Jurkat, Clone E6-1 (cell line): ENCODE measurements around the gene ANO2.

Source experiments
- DNase-seq: peaks from one replicate; pipeline ENCODE4 v3.0.0-alpha.2; 2011; ENCODE audit warnings: low read depth, low spot score
- H3K4me3 ChIP-seq: 2 replicates; pipeline ENCODE4 v1.5.1; 2011; ENCODE audit warnings: mild to moderate bottlenecking, low read length, control low read depth, moderate library complexity

ANO2 gene

DNA sequence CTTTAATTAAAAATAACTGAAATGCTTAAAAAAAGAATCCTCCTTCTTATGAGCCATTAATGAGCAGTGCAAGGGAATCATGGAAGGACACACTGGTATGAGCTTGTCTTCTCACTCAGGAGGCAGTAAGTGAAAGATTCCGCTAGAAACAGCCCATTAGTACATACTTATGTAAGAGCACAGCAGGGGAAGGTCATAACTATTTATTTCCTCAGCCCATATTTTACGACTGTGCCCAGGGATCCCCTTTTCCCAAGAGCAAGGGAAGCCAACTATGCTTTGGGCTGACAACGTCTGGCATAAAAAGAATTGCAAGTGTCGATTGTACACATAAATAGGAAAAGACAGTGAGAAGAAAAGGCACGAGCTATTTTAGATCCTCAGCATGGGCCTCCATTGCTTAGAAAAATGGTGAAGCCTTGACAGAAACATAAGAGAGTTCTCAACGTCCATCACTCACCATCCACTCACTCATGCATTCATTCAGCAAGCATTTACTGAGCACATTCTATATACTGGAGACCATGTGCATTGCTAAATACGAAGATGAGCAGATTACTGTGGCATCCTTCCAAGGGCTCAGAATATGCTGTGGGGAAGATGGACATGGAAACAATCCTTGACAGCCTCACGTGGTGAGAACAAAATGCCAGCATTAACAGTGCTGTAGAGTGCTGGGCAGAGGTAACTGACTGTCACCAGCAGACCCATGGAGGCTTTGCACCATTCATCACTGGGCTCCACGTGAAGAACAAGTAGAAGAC, 360.5 kb downstream of the ANO2 start:
- H3K4me3 ChIP-seq, result no peak overlapping the region
- no peak for DNase-seq

DNA sequence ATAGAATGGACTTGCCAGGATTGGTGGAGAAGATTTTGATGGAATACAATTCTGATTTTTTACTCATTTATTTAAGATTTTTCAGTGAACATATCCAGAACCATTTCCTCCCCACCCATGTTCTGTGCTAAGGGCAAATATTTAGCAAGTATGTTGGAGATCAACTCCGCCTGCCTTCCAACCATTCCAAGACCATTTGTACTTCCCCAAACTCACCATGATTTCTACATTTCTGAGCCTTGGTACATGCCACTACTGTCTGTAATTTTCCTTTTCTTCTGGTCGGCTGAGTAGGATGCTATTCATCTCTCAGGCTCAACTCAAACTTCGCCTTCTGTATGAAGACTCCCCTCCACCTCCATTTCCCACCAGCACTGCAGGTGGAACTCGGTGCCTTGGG, 362.5 kb downstream of the ANO2 start:
- no peak overlapping the region for H3K4me3 ChIP-seq
- DNase-seq, result no peak

DNA sequence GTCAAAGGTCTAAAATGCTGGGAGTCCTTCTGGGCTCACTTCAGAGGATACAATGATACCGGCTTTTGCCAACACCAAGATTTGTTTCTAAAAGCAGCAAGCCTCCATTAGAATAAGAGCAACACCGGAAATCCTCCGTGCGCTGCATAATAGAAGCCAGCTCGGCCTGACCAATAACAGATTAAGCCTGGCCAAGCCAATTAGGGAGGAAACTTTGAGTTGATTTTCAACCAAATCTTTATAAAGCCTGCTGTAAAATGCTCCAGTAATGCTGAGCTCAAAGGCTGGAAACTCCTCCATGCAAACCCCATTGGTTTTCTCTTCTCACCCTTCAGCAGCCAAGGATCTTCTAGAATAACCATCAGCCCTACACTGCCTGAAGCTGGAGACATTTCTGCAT, 363.0 kb downstream of the ANO2 start:
- no peak overlapping the region for H3K4me3 ChIP-seq
- DNase-seq, result no peak

DNA sequence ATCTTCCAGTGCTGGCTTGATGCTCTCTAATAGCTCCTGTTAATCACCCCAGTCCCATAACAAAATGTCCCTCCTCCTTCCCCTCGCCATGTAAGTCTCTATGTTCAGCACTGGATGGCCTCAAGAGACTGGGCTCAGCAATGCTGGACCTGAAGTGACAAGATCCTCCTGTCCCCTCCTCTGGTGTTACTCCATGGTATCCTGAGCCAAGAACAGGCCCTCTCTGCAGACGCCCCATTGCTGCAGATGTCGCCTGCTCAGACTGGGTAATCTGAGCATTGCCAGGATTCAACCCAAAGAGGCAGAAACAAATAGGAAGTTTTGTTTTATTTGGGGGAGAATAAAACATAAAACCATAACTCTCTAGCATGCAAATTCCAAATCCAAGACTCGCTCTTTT, 363.4 kb downstream of the ANO2 start:
- DNase-seq, result no peak
- H3K4me3 ChIP-seq, result no peak overlapping the region

DNA sequence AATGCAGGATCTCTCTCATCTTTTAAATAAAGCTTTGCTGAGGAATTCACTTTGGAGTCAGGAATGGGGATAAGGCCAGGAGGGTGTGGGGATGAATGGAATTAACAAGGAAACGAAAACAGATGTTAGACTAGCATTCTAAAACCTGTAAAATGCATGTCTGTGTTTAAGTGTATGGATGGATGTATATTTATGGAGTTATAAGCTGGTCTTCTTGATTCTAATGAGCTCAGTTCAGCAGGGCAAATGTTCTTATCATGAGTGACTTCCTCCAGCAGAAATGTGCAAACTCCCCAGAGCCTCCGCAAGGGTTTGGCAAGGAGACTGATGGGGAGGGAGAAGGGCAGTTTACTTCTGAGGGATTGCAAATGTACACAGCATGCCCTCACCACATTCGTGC, 364.0 kb downstream of the ANO2 start:
- DNase-seq, result no peak

DNA sequence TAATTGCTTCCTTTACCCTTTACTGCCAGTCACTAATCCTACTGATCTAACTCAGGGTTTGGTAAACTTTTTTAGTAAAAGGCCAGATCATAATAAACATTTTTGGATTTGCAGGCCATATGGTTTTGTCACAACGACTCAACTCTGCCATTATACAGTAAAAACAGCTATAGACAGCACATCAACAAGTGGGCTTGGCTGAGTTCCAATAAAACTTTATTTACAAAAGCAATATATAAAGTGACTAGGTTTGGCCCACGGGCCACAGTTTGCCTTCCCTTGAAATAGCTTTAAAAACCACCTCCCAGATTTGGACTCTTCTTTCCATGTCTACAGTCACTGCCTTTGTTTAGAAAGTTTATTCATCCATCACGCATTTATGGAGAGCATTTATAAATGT, 366.3 kb downstream of the ANO2 start:
- H3K4me3 ChIP-seq, result no peak overlapping the region
- DNase-seq, result no peak

More for the DNA sequence above, 364.0 kb downstream of the ANO2 start:
- H3K4me3 ChIP-seq, result no peak overlapping the region

DNA sequence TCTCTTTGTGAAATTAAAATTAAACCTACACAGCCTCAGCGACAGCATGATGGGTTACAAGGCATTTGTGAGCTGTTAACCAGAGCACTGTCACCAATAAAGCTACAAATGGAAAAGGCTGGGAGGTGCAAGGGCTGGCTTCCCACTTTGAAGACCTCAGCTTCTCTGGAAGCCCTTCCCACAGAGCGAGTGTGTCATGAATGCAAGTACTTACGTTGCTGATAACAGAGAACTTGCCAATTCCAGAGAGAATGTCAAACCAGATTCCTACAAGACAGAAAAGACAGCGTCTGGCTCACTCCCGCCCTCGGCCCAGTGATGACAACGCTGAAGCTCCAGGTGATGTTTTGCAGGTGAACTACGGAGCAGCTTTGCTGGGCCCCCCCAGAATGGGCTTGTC, 367.3 kb downstream of the ANO2 start:
- DNase-seq, result no peak
- no peak overlapping the region for H3K4me3 ChIP-seq

DNA sequence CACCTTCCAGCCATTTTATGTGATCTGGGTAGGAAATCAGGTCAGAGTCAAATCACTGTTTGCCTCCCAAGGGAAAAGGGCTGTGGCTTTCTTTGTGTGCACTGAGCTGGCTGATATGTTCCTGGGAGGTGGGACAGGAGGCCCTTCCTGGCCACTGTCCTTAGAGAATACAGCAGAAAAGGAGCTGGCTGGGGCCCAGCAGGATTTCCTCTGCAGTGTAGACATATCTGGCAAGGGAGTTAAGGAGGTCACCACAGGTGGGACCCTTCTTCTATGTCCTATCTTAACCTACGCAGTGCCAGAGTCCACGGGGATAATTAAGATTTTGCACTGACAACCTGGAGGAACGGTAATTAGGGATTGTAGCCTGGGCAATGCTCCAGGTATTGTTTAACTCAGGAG, 367.8 kb downstream of the ANO2 start:
- H3K4me3 ChIP-seq, result no peak overlapping the region
- no peak for DNase-seq

DNA sequence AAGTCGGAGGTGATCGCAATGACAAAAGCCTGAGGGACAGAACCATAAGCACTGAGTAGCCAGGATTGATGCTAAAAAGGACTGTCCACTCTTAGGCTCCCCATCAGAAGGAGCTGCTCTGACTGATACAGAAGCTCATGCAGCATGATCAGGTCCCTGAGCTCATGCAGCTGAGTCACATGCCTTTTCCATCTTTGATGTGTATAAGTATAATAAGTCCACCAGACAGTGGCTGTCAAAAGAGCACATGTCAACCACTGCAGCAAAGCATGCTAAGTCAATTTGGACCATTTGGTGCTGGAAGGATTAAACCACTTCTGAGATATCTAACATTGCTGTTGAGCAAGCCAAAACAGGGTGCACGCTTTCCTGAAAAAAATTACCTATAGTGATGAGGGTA, 369.1 kb downstream of the ANO2 start:
- no peak for DNase-seq
- no peak overlapping the region for H3K4me3 ChIP-seq

DNA sequence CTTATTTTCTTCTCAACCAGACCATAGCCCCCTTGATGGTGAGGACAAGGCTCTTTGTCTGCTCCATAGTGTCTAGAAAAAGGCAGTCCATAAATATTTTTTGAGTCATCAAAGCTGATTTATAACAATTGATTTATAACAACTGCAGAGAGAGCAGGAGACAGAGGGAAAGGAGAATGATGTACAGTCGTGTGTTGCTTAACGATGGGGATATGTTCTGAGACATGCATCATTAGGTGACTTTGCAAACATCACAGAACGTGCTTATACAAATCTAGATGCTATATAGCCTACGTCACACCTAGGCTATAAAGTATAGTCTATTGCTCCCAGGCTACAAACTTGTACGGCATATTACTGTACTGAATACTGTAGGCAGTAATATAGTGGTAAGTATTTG, 369.8 kb downstream of the ANO2 start:
- no peak overlapping the region for H3K4me3 ChIP-seq
- no peak for DNase-seq

DNA sequence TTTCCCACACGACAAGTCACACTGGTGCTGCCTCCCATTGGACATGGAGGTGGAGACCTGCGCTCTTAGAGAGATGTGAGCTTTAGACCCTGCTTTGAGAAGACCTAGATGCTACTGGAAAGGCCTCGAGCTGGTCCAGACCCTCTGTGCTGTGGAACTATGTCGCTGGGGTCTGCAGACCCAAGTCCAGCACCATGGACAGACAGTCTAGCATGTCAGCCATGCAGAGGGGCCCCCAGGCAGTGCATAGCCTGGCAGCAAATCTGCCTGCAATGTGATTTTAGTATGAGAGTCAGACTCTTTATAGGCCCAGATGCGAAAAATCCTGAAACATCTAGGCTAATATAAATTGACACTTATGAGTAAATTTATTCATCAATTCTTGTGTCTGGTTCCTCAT, 371.7 kb downstream of the ANO2 start:
- DNase-seq, result no peak
- no peak overlapping the region for H3K4me3 ChIP-seq

DNA sequence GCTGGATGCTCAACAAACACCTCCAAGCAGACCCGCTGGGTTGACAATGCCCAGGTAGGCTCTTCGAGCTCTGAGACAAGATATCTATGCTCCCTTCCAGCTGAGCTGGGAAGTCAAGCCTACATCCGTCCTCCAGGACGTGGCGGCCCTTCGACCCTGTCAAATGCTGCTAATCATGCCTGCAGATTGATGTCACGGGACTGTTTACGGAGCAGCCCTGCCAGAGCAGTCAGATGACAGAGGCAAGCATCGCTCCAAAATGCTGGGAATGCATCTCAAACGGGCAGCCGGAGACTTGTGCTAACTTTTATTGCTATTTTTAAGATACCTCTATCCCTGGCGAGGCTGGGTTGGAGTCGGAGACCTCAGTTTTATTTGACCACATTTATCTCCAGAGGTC, 373.9 kb downstream of the ANO2 start:
- DNase-seq, result no peak
- H3K4me3 ChIP-seq, result no peak overlapping the region

DNA sequence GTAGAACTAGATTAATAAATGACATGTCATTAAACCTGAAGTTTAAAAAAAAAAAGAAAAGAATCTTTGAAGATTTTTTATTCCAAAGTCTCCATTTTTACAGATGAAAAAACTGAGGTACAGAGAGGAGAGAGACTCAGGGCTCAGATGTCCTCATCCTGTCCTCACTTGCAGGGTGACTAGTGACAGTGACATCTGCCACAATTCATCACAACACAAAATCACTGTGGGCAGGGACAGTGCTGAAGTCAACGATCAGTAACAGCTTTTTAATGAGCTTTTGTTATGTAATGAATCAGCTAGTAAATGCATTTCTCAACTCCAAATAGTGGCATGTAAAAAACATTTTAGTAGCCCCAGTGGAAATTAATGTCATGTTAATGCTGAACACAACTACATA, 374.6 kb downstream of the ANO2 start:
- no peak for DNase-seq
- no peak overlapping the region for H3K4me3 ChIP-seq

DNA sequence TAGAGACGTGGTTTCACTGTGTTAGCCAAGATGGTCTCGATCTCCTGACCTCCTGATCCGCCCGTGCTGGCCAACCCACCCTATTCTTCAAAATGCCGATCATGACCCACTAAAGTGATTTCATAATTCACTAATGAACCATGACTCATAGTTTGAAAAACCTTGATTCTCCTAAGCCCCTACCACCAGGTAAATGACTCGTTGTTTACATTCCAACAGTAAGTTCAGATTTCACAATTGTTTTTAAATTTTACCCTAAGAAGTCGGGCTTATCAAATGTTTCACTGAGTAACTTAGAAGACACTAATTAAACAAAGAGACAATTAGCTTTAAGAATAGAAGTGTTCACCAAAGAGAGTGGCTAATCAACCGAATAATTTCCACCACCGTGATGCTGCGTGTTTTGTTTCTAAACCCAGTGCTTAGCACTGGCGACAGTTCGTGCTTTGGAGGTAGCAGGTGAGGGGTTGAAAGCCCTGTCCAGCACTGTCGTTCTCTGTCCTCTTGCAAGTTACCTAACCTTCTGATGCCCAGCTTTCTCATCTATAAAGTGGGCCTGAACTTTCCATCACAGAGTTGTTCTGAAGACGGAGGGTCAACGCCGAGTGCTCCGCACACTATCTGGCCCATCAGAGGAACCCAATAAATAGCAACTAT, 376.6 kb downstream of the ANO2 start:
- DNase-seq, result no peak
- no peak overlapping the region for H3K4me3 ChIP-seq

DNA sequence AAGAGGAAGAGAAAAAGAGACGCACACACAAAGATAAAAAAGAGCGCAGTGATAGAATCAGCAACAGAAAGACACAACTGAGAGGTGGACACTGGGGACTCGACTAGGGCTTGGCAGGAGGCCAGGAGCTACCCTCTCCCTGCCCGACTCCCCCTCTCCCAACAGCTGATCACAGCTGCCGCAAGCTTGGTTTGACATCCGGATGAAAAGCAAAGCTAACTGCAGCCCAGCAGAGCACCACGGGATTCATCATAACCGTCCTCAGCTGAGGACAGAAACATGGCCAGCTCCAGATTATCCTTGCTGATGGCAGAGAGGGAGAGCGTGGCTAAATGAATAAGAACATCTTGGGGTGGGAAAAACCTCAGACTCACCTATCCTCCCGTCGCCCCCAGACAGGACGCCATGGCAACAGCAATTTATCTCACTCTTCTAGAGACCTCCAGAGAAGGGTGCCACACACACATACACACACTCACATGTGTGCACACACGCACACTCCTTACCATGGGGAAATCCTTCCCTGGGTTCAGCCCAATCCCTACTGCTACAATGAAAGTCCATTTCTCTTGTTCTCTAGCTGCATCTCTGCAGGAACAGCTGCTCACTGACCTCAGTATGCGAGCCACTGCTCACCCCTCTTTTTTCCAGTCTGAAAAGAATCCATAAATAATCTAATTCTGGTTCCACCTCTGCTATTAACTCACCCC, 377.9 kb downstream of the ANO2 start:
- H3K4me3 ChIP-seq, result no peak overlapping the region
- DNase-seq, result no peak

DNA sequence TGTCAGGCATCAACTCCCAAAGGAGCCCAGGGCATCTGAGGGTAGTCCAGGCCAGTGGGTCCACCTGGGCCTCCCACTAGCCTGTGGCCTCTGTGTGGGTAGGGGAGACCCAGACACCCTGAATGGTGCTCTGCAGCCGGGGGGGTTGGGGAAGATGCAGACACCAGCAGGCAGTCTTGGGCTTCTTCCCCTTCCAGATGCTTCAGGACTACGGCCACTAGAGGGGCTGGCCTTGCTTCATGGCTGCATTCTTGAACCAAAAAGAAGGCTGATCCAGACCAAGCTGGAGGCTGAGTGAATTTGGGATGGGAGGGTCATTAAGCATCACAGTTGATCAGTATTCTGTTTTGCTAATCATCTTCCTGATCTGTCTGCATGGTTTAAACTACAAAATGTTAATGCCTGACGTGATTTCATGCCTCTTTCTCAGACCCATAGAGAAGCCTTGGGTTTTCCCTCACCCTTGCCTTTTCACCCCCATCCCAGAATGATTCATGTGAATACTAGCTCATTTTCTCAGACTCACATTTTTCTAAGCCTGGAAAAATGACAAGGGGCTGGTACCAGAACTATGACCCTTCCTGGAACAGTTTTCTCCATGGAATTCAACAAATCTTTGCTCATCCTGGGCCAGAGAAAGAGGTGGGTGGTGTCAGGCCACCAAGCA, 379.0 kb downstream of the ANO2 start:
- DNase-seq, result no peak
- no peak overlapping the region for H3K4me3 ChIP-seq

DNA sequence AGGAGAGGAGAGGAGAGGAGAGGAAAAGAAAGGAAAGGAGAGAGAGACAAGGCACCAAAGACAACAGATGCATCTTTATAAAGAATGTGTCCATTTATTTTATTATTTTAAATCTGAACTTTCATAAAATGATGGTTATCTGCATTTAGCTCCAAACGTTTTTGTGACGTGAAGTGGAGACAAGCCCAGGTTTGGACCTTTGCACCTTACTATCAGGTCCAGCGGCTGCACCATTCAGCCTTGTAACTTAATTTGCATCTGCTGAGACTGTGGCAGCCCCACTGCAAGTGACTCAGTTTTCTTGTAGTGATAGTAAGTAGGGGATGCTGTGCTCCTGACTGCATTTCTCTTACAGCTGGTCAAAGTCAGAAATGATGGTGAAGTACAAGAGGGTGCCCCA, 382.5 kb downstream of the ANO2 start:
- DNase-seq, result no peak
- H3K4me3 ChIP-seq, result no peak overlapping the region

DNA sequence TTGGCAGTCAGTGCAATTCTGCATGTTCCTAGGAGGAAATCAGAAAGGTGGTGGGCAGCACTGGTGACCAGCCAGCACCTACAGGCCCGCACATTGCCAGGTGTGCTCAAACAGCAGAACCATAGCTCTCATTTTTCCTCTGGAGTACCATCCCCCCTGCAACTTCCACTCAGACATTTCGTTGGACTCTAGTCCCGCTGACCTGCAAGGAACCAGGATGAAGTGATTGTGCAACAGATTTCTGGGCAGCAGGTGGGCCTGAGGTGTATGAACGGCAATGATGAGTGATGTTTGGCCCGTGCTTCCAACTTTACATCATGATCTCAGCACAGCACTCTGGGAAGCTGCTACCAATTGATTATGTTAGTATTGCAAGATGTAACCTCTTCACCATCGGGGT, 383.2 kb downstream of the ANO2 start:
- H3K4me3 ChIP-seq, result no peak overlapping the region
- no peak for DNase-seq

DNA sequence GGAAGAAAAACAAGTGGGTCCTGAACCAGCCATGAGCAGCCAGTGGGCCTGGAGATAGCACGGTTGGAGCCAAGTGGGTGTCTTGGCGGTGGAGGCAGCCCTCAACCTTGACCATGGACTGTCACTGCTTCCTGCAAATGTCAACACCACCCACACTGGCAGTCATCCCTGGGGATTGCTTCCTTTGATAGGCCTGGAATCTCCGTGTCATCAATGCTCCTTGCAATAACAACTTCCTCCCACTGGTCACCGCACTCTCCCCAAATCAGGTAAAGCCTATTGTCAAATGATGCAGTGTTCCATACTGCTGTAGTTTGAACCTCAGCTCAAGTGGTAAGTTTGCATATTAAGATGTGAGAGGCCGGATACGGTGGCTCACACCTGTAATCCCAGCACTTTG, 384.0 kb downstream of the ANO2 start:
- no peak for DNase-seq
- H3K4me3 ChIP-seq, result no peak overlapping the region

DNA sequence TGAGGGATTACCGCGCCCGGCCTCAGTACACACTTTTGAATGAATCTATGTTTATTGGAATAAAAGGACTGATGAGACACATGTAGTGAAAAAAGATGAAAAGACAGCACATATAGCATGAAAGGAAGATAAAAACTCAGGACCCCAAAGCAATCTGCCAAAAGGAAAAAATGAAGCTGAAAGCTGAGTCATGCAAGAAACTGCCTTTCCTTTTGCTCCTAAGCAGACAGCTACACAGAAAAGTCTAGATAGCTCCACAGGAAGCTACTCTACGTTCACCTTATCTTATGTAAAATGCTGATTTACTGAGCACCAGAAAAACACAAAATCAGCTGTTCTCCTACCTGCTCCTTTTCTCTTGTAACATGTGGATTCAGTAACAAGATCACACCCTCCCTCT, 384.8 kb downstream of the ANO2 start:
- no peak for DNase-seq
- no peak overlapping the region for H3K4me3 ChIP-seq
